NCI-H446 treated with DMSO at 0.1 percent for 48 hours (cell line): ENCODE results near the gene WDR83.
A peak's percentile ranks its signal among the peaks of the same experiment; 100 is the strongest.
"Not testable (repeated sequence)": the region's sequence is repeated elsewhere in the genome, so short reads cannot be mapped to it uniquely, and the experiment has no call there.

Source experiments
- DNase-seq: peaks from one replicate; lab custom pipeline; 2025; lab: John Stamatoyannopoulos, UW

WDR83 gene

GRCh38 chr19:12656899-12657571 is 9.6 kb upstream of the WDR83 start:
- DNase-seq = no peak

- no peak for DNase-seq
These were observed 8.6 kb upstream of the WDR83 start for GRCh38 chr19:12657966-12658365.

- no peak for DNase-seq
These were observed 5.6 kb upstream of the WDR83 start for GRCh38 chr19:12660980-12661379.

DNA sequence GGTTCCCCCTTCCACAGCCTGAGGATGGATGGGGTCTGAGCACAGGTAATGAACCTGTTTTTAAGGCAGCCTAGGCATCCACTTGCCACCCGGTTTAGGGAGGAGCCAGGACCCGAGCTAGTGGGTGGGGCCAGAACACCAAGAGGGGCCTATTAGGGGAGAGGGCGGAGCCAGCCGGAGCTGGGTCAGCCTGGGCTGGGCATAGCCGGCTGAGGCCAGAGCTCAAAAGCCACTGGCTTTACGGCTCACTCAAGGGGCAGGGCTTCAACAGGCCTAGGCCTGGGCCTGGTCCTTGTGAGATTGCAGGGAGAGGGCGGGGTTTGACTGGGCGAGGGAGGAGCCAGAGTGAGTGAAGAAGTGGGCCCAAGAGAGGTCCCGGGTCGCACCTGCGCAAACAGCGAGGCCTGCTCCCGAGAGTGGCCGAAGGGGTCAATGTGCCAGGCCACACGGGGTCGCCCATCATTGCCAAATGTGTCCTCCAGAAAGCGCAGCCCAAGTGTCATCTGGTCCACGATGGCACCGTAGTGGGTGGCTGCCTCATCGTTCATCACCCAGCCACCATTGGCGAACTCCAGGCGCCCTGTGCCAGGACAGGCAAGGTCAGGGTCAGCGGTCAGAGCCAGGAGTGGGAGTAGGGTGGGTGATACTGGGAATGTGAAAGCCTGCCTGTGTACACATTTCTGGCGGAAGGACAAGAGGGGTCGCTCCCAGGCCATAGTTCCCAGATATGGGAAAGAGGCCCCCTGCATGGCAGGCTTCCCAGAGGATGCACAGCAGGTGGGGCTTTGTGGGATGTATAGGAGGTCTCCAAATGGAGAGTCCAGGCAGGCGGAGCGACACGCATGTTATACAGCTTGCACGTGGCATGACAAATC is 2.0 kb upstream of the WDR83 start:
- DNase-seq = no peak

DNA sequence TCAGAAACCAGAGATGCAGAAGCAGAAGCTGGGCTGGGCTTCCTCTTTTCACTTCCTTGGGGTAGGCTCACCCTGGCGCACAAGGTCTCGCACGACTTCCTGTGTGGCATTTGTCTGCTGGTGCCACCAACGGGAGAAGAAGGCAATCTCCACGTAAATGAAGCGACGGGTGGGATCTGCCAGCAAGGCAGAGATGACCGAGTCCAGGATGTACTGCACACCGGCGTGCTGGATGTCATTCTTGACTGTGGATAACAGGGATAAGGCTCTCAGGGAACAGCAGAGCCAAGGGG is 1.4 kb upstream of the WDR83 start:
- DNase-seq = no peak

GRCh38 chr19:12665671-12666264 is 839 bp upstream of the WDR83 start:
- DNase-seq = no peak

- DNase-seq = no peak
These were observed 1.2 kb downstream of the WDR83 start for GRCh38 chr19:12667731-12668302.

DNA sequence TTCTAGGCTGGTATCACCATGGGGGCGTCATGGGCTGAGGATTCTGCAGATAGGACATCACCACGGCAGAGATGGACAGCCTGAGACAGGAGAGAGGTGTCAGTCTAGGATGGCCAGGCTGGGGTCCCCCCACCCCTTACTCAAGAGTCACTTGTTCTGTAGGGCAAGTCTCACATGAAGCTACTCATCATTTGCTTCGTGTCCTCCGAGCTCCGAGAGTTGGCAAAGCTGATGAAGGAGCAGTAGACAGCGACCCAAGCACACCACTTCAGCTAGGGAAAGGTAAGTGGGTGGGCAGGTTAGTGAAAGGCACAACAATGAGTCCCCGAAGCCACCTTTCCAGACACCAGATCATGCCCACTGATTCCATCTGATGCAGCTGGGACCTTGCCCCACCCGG is 1.7 kb downstream of the WDR83 start:
- DNase-seq = no peak

DNA sequence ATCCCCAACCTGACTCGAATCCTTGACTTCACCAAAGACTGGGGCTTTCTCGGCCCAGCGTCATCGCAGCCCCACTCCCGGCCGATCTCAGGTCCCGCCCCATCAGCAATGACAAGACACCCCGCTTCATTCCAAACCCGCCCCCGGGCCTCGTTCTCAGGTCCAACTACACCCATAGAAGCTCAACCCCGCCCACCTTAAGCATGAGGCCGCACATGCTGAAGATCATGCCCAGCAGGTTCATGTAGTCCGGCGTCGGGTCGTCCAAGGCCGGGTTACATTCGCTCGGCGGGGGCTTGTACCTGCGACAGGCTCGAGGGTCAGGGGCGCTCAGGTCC is 2.3 kb downstream of the WDR83 start:
- no peak for DNase-seq

GRCh38 chr19:12669270-12670158 is 2.9 kb downstream of the WDR83 start:
- DNase-seq = peak; percentile 79

- no peak for DNase-seq
These were observed 3.7 kb downstream of the WDR83 start for GRCh38 chr19:12670159-12670928.

DNA sequence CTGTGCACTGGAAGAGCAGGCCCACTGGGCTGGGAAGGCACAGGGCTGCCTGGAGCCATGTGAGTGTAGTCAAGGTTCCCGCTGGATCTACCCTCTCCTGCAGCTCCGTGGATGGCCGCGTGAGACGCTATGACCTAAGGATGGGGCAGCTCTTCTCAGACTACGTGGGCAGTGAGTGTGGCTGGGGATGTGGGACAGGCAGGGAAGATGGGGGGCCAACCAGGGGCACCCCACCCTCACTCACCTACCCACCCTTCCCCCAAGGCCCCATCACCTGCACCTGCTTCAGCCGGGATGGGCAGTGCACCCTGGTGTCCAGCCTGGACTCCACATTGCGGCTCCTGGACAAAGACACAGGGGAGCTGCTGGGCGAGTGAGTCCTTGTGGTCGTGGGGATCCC is 6.1 kb downstream of the WDR83 start:
- no peak for DNase-seq

DNA sequence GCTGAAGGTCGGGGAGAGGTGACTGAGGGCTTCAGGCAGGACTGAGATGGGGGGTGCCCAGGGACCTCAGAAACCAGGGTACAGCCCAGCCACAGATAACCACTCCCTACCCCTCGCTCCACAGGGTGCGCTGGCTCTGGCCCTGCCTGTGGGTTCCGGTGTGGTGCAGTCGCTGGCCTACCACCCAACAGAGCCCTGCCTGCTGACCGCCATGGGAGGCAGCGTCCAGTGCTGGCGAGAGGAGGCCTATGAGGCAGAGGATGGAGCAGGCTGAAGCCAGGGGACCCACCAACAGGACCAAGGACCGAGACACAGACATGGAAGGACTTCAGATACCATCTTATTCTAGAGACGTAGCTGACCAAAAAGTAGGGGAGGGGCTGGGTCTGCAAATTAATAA is 8.8 kb downstream of the WDR83 start:
- DNase-seq = no peak

GRCh38 chr19:12675940-12676339 is 9.3 kb downstream of the WDR83 start:
- no peak for DNase-seq

DNA sequence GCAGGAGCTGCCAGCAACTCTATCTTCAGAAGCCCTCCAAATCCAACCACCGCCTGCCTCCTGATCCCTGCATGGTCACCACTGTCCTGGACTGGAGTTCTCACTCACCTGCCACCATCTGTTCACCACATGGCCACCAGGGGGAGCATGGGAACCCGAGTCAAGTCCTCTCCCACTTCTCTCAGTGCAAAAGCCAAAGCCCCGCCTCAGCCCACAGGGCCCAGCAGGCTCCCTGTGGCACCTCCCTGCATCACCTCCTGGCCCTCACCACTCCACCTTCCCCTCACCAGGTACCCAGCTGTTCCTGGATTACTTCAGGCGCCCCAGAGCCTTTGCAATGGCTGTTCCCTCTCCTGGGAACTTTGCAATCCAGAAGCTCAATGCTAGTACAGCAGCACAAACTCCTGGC is 9.8 kb downstream of the WDR83 start:
- DNase-seq = no peak

- no peak for DNase-seq
These were observed 10.3 kb downstream of the WDR83 start for GRCh38 chr19:12676928-12677327.

DNA sequence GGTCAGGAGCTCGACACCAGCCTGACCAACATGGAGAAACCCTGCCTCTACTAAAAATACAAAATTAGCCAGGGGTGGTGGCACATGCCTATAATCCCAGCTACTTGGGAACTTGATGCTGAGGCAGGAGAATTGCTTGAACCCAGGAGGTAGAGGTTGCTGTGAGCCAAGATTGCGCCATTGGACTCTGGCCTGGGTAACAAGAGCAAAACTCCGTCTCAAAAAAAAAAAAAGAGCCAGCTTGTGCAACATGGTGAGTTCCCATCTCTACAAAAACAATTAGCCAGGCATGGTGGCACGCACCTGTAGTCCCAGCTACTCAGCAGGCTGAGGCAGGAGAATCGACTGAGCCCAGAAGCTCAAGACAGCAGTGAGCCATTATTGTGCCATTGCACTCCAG is 11.4 kb downstream of the WDR83 start:
- not testable (repeated sequence) for DNase-seq

- no peak for DNase-seq
These were observed 13.4 kb downstream of the WDR83 start for GRCh38 chr19:12680034-12680433.

DNA sequence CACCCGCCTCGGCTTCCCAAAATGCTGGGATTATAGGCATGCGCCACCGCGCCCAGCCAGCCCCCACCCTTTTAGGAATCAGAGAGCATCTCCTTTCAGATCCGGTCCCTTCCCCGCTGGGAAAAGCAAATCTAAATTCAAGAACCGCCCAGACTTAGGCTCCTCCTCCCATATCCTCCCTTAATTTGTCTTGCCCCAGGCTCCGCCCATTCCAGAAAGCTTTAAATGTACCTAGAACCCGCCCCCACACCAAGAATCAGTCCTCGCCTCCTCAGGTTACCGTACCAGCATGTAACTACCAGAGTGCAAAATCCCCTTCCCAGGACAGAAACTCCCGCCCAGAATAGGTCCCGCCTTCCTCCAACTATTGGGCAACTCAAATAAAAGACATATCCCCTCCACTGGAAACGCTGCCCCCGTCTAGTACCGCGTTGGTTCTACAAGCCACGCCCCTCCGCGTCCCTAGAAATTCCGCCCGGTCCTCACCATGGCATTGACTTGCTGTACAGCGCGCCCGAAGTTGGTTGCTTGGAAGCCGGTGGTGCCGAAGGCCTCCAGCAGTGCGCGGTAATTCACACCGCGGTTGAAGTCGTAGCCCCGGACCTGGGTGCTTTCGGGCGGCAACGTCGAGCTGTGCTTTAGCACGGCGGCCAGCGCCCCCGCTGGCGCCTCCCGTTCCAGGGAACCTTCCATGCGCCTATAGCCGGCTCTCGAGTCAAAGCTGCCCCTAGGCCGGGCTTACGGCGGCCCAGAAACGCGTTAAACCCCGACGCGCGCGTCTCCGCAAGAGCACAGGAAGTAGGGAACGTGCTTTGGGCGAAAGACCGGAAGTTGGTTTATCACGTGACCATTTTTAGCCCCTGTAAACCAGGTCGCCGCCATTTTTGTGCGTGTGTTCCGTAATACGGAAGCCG is 14.7 kb downstream of the WDR83 start, which contains the start of gene DHPS:
DHPS (minus strand) TSS at position 807 of the 914 bp plus-strand sequence; CDS start at position 693, 114 bp downstream.
- peak; percentile 97 for DNase-seq

DNA sequence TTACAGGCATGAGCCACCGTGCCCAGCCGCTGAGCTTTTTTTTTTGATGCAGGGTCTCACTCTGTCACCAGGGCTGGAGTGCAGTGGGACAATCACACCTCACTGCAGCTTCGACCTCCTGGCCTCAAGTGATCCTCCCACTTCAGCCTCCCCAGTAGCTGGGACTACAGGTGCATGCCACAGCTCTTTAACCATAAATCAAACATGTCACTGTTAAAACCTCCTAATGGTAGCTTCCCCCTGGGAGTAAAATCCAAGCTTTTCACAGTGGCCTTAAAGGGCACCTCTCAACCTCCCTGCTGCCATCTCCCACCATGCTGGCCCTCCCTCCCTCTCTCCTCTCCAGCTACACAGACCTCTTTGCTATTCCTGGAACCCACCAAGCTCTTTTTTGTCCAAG is 19.2 kb downstream of the WDR83 start:
- DNase-seq = no peak
